ENCODE results near the gene SCARB1.

GRCh38 chr12:124732275-124733075 is 131.2 kb downstream of the SCARB1 start:
- TF ChIP-seq, protein P1, sequence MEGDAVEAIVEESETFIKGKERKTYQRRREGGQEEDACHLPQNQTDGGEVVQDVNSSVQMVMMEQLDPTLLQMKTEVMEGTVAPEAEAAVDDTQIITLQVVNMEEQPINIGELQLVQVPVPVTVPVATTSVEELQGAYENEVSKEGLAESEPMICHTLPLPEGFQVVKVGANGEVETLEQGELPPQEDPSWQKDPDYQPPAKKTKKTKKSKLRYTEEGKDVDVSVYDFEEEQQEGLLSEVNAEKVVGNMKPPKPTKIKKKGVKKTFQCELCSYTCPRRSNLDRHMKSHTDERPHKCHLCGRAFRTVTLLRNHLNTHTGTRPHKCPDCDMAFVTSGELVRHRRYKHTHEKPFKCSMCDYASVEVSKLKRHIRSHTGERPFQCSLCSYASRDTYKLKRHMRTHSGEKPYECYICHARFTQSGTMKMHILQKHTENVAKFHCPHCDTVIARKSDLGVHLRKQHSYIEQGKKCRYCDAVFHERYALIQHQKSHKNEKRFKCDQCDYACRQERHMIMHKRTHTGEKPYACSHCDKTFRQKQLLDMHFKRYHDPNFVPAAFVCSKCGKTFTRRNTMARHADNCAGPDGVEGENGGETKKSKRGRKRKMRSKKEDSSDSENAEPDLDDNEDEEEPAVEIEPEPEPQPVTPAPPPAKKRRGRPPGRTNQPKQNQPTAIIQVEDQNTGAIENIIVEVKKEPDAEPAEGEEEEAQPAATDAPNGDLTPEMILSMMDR (IDR thresholded peaks at IDR 0.05), result no peak
- TF ChIP-seq SIN3A (IDR thresholded peaks at IDR 0.05; ENCODE audit: borderline replicate concordance, insufficient read depth, low read depth, low read length) (no peak), POLR2AphosphoS5 (IDR thresholded peaks at IDR 0.05; ENCODE audit: low read depth, low read length) (no peak), REST (IDR thresholded peaks at IDR 0.05; ENCODE audit: insufficient read depth in 1 of 2, low read depth in 2 of 2, low read length in 1 of 2) (no peak)

Measured in Panc1 (cell line).